NCI-H2081 treated with DMSO at 0.1 percent for 48 hours (cell line): ENCODE measurements around the gene SPECC1.
"Not testable (repeated sequence)": the region's sequence is repeated elsewhere in the genome, so short reads cannot be mapped to it uniquely, and the experiment has no call there.

Source experiments
- DNase-seq: peaks from one replicate; lab custom pipeline; 2025; lab: John Stamatoyannopoulos, UW

Gene SPECC1

GRCh38 chr17:20010099-20010863, 1.1 kb downstream of the SPECC1 start:
- peak; percentile 5 for DNase-seq

GRCh38 chr17:20010936-20011335, 1.8 kb downstream of the SPECC1 start:
- DNase-seq, result no peak

- DNase-seq, result no peak
Observed at GRCh38 chr17:20012017-20012536, 2.9 kb downstream of the SPECC1 start.

- not testable (repeated sequence) for DNase-seq
Observed at GRCh38 chr17:20016475-20016992, 7.4 kb downstream of the SPECC1 start.

GRCh38 chr17:20022701-20023100, 13.5 kb downstream of the SPECC1 start:
- no peak for DNase-seq

- DNase-seq, result no peak
Observed at GRCh38 chr17:20026960-20027359, 17.8 kb downstream of the SPECC1 start.

GRCh38 chr17:20028443-20028842, 19.3 kb downstream of the SPECC1 start:
- DNase-seq, result no peak

- DNase-seq, result no peak
Observed at GRCh38 chr17:20032636-20033035, 23.5 kb downstream of the SPECC1 start.

- DNase-seq, result no peak
Observed at GRCh38 chr17:20033415-20033814, 24.3 kb downstream of the SPECC1 start.

- no peak for DNase-seq
Observed at GRCh38 chr17:20035501-20035900, 26.3 kb downstream of the SPECC1 start.

- not testable (repeated sequence) for DNase-seq
Observed at GRCh38 chr17:20037286-20037685, 28.1 kb downstream of the SPECC1 start.

- no peak for DNase-seq
Observed at GRCh38 chr17:20039037-20039436, 29.9 kb downstream of the SPECC1 start.

GRCh38 chr17:20040216-20040615, 31.1 kb downstream of the SPECC1 start:
- DNase-seq, result no peak

GRCh38 chr17:20043021-20043420, 33.9 kb downstream of the SPECC1 start:
- no peak for DNase-seq

GRCh38 chr17:20045476-20045875, 36.3 kb downstream of the SPECC1 start:
- no peak for DNase-seq

GRCh38 chr17:20046629-20047028, 37.5 kb downstream of the SPECC1 start:
- no peak for DNase-seq

GRCh38 chr17:20051624-20052023, 42.5 kb downstream of the SPECC1 start:
- DNase-seq, result no peak

GRCh38 chr17:20053361-20053964, 44.3 kb downstream of the SPECC1 start:
- DNase-seq, result no peak

- DNase-seq, result no peak
Observed at GRCh38 chr17:20059728-20060188, 50.6 kb downstream of the SPECC1 start.

- DNase-seq, result no peak
Observed at GRCh38 chr17:20063665-20064648, 54.8 kb downstream of the SPECC1 start.

GRCh38 chr17:20066253-20066652, 57.1 kb downstream of the SPECC1 start:
- no peak for DNase-seq

- no peak for DNase-seq
Observed at GRCh38 chr17:20067711-20068110, 58.6 kb downstream of the SPECC1 start.
